Body of pancreas (tissue), 4 donors: ENCODE results near the gene RPP14. TPM values are rescaled to one million over a fixed set of nuclear protein-coding genes. Genes with fewer than 3 reads are reported as not detected.
"Not testable (repeated sequence)": the region's sequence is repeated elsewhere in the genome, so short reads cannot be mapped to it uniquely, and the experiment has no call there.

Experiments used
- ATAC-seq: fragments of 150-250 bp; one replicate; pipeline ENCODE4 v1.9.1; 2016
- DNase-seq, 4 donors: peaks; one replicate each; pipeline ENCODE4 v3.0.0-alpha.2; 2019
- H3K27ac ChIP-seq, 4 donors: fragments of 200-600 bp; sonication (generic); 1 replicate in 3 of 4; 2 replicates in 1 of 4; pipeline versions ENCODE4 v1.5.1 to v1.6.1; 2016 to 2019; ENCODE audit warnings: mild to moderate bottlenecking in 1 of 4, mixed read lengths in 1 of 4, moderate library complexity in 1 of 4
- H3K27me3 ChIP-seq, 2 donors: fragments of 200-600 bp; sonication (generic); one replicate each; pipeline ENCODE4 v1.6.0; 2016; ENCODE audit warnings: mild to moderate bottlenecking in 1 of 2
- H3K36me3 ChIP-seq, 2 donors: fragments of 200-600 bp; sonication (generic); replicated peaks in 1 of 2; 2 replicates each; pipeline ENCODE4 v1.5.1; 2016; ENCODE audit warnings: low read depth in 2 of 2; ENCODE audit not compliant: insufficient read depth in 1 of 2
- H3K4me1 ChIP-seq: fragments of 200-600 bp; sonication (generic); one replicate; pipeline ENCODE4 v1.6.0; 2016
- H3K4me3 ChIP-seq, 2 donors: fragments of 200-600 bp; sonication (generic); 1 replicate in 1 of 2; 2 replicates in 1 of 2; pipeline ENCODE4 v1.5.1; 2016 to 2019
- H3K9me3 ChIP-seq, 3 donors: fragments of 200-600 bp; sonication (generic); 1 replicate in 2 of 3; 2 replicates in 1 of 3; pipeline ENCODE4 v1.5.1; 2016
- CTCF ChIP-seq, 7 experiments: fragments of 450-650 bp in 4 of 7; fragments of 200-600 bp in 3 of 7; sonication (generic) in 3 of 7; IDR thresholded peaks; one replicate each; pipeline ENCODE4 v1.5.1; 2016 to 2019; ENCODE audit warnings: antibody characterized with exemption in 7 of 7
- POLR2A ChIP-seq, 3 donors: fragments of 450-650 bp; IDR thresholded peaks; one replicate each; pipeline ENCODE4 v1.6.1; 2016; ENCODE audit warnings: antibody characterized with exemption in 3 of 3, mild to moderate bottlenecking in 2 of 3
- WGBS, 2 donors: methylation state at CpG; one replicate each; pipeline ENCODE4 v1.1.5; 2017; 5-methylcytosine and 5-hydroxymethylcytosine counted together
- intact Hi-C: fragments of 100-400 bp; cut with DNase I; formaldehyde crosslinking; loops from one replicate; pipeline ENCODE4 v1.15.1; 2023
- total RNA-seq, 2 donors: library from RNA; depleted of rRNA; stranded (reverse); fragments of >200 nt; gene quantifications; one replicate each; pipeline ENCODE4 v1.1.0, GENCODE V29; 2016

Gene RPP14
- total RNA-seq, 2 donors from 2014 or later, result 3.6 to 4.3 TPM

- intact Hi-C loops, result no loop called here
- TF ChIP-seq CTCF (IDR thresholded peaks at IDR 0.05), result no peak
- no peak for TF ChIP-seq POLR2A (IDR thresholded peaks at IDR 0.05)
- Histone ChIP-seq H3K4me1 (peaks cover 28% of the 10 kb centered on the region), H3K9me3 (no peaks in the 10 kb centered on the region), H3K36me3 (no peaks in the 10 kb centered on the region), H3K4me3 (no peak overlapping the region), H3K27ac (no peak overlapping the region), H3K27me3 (no peaks in the 10 kb centered on the region)
- 91 to 95% methylated on average over 3 of the region's 3 CpGs for WGBS, 2 donors
- ATAC-seq, result no peak
- no peak for DNase-seq
These were observed 30.3 kb downstream of the RPP14 start for GRCh38 chr3:58336135-58336882.

GRCh38 chr3:58337190-58337589 is 31.1 kb downstream of the RPP14 start:
- H3K27ac ChIP-seq, result no peak overlapping the region
- H3K4me3 ChIP-seq, result no peak overlapping the region
- intact Hi-C loops, result no loop called here
- TF ChIP-seq POLR2A (IDR thresholded peaks at IDR 0.05) (no peak), CTCF (IDR thresholded peaks at IDR 0.05) (no peak)
- DNase-seq (no peak), ATAC-seq (no peak)
- H3K4me1 ChIP-seq, result peaks cover 23% of the 10 kb centered on the region
- no peaks in the 10 kb centered on the region for H3K36me3 ChIP-seq
- no peaks in the 10 kb centered on the region for H3K9me3 ChIP-seq
- H3K27me3 ChIP-seq, result no peaks in the 10 kb centered on the region
- 80 to 86% methylated on average over 1 of the region's 1 CpG for WGBS, 2 donors

GRCh38 chr3:58339146-58339545 is 33.1 kb downstream of the RPP14 start:
- H3K27me3 ChIP-seq, H3K4me3 ChIP-seq, H3K36me3 ChIP-seq, H3K27ac ChIP-seq, ATAC-seq, intact Hi-C loops, DNase-seq, H3K9me3 ChIP-seq: not testable (repeated sequence)
- H3K4me1 ChIP-seq, result peaks cover 13% of the 10 kb centered on the region
- WGBS, 2 donors, result 91 to 93% methylated on average over 12 of the region's 12 CpGs

GRCh38 chr3:58340594-58341244 is 34.7 kb downstream of the RPP14 start:
- TF ChIP-seq POLR2A (IDR thresholded peaks at IDR 0.05), result no peak
- no peak for TF ChIP-seq CTCF (IDR thresholded peaks at IDR 0.05)
- 97 to 98% methylated on average over 3 of the region's 3 CpGs for WGBS, 2 donors
- Histone ChIP-seq H3K4me3 (no peak overlapping the region), H3K27ac (no peak overlapping the region), H3K27me3 (no peaks in the 10 kb centered on the region), H3K36me3 (no peaks in the 10 kb centered on the region), H3K4me1 (no peaks in the 10 kb centered on the region), H3K9me3 (no peaks in the 10 kb centered on the region)
- DNase-seq, result no peak
- ATAC-seq, result no peak
- intact Hi-C loops, result no loop called here

GRCh38 chr3:58341376-58341775 is 35.3 kb downstream of the RPP14 start:
- no peaks in the 10 kb centered on the region for H3K9me3 ChIP-seq
- H3K4me3 ChIP-seq, result no peak overlapping the region
- H3K36me3 ChIP-seq, result no peaks in the 10 kb centered on the region
- 88 to 94% methylated on average over 3 of the region's 3 CpGs for WGBS, 2 donors
- H3K27me3 ChIP-seq, result no peaks in the 10 kb centered on the region
- TF ChIP-seq CTCF (IDR thresholded peaks at IDR 0.05) (no peak), POLR2A (IDR thresholded peaks at IDR 0.05) (no peak)
- intact Hi-C loops, result no loop called here
- ATAC-seq, result no peak
- H3K4me1 ChIP-seq, result no peaks in the 10 kb centered on the region
- no peak for DNase-seq
- no peak overlapping the region for H3K27ac ChIP-seq
